MCF 10A (cell line): ENCODE results near the gene PNPLA1. TPM values are rescaled to one million over a fixed set of nuclear protein-coding genes. Genes with fewer than 3 reads are reported as not detected.

ENCODE experiments used
- BruUV-seq: library from RNA; stranded (reverse); fragments of 400-500 nt; replicated peaks from 2 replicates; lab custom pipeline; 2021; lab: Mats Ljungman, UMichigan
- CTCF ChIA-PET: fragments of 300-600 bp; sonication (Branson Sonifier 250); formaldehyde crosslinking; extraction: SDS; loops from one replicate; lab custom pipeline; 2021; ENCODE audit warnings: antibody characterized with exemption, inconsistent platforms; lab: Yijun Ruan, JAX
- POLR2A ChIA-PET: fragments of 300-600, 350-650 bp; sonication (Branson Sonifier 250); formaldehyde crosslinking; extraction: SDS; loops from one replicate; lab custom pipeline; 2020; ENCODE audit warnings: antibody characterized with exemption, inconsistent platforms; lab: Yijun Ruan, JAX
- DNase-seq: peaks from one replicate; pipeline ENCODE4 v3.0.0-alpha.2; 2018; ENCODE audit not compliant: unreplicated experiment
- H3K27ac Mint-ChIP-seq: one replicate; pipeline ENCODE4 v1.8.0; 2022; ENCODE audit warnings: mild to moderate bottlenecking, low read depth, mixed read lengths; ENCODE audit not compliant: unreplicated experiment
- H3K27me3 Mint-ChIP-seq: one replicate; pipeline ENCODE4 v1.8.0; 2022; ENCODE audit warnings: mixed read lengths; ENCODE audit not compliant: insufficient read depth, unreplicated experiment
- H3K36me3 Mint-ChIP-seq: one replicate; pipeline ENCODE4 v1.8.0; 2022; ENCODE audit warnings: mild to moderate bottlenecking, moderate library complexity, mixed read lengths; ENCODE audit not compliant: insufficient read depth, unreplicated experiment
- H3K4me1 Mint-ChIP-seq: one replicate; pipeline ENCODE4 v1.8.0; 2022; ENCODE audit warnings: mixed read lengths; ENCODE audit not compliant: insufficient read depth, unreplicated experiment
- H3K4me3 Mint-ChIP-seq: one replicate; pipeline ENCODE4 v1.8.0; 2022; ENCODE audit warnings: mild to moderate bottlenecking, moderate library complexity, mixed read lengths; ENCODE audit not compliant: unreplicated experiment
- H3K9me3 Mint-ChIP-seq: one replicate; pipeline ENCODE4 v1.8.0; 2022; ENCODE audit warnings: mixed read lengths; ENCODE audit not compliant: unreplicated experiment
- CTCF ChIP-seq: fragments of 200-600 bp; IDR thresholded peaks from one replicate; pipeline ENCODE4 v1.8.0; 2022; ENCODE audit warnings: antibody characterized with exemption, mild to moderate bottlenecking; ENCODE audit not compliant: unreplicated experiment
- intact Hi-C: fragments of 100-400 bp; cut with micrococcal nuclease; formaldehyde crosslinking; loops from 2 replicates; pipeline ENCODE4 v1.14.1; 2022
- total RNA-seq: library from RNA; stranded (reverse); gene quantifications from 2 replicates; pipeline ENCODE4 v1.2.3, GENCODE V29; 2022

Gene PNPLA1
- total RNA-seq, 1 experiment from 2014 or later: not detected

DNA sequence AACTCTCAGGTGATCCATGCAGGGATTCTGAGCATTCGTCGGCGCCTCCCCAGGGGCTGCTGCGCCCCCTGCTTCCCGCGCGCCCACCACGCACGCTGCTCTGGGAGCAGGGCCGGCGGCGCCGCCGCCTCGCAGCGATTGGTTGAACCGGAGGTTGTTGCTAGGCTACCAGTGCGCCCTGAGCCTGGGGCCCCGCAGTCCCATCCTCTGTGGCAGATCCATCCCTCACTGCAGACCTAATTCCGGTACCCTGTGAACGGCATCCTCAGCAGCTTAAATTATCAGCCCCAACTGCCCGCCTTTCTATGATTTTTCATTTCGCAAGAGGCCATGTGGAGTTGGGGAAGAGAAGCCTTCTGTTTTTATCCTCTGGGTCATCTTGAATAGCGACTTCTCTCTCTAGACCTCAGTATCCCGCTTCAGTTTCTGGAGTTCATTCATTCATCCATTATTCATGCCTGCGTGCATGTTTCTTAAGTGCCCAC is 15.4 kb downstream of the PNPLA1 start:
- no peak for TF ChIP-seq CTCF
- intact Hi-C loops: no loop called here
- Mint-ChIP-seq H3K27ac (no peak overlapping the region), H3K9me3 (no peaks in the 10 kb centered on the region), H3K27me3 (peaks cover 54% of the 10 kb centered on the region), H3K4me1 (peaks cover 10% of the 10 kb centered on the region), H3K36me3 (no peaks in the 10 kb centered on the region), H3K4me3 (no peak overlapping the region)
- ChIA-PET POLR2A (interaction anchor here (0.9 kb wide), 1 partner anchor 42 kb away, joined by 4 read pairs; no protein-coding TSS in a partner anchor), CTCF (interaction anchor here (1.0 kb wide), 1 partner anchor 76 kb away, joined by 3 read pairs; no protein-coding TSS in a partner anchor)
- DNase-seq: no peak
- BruUV-seq: no TSS peak

GRCh38 chr6:36285797-36286196 is 15.9 kb downstream of the PNPLA1 start:
- Mint-ChIP-seq H3K27ac (no peak overlapping the region), H3K27me3 (peaks cover 50% of the 10 kb centered on the region), H3K4me1 (peaks cover 16% of the 10 kb centered on the region), H3K9me3 (no peaks in the 10 kb centered on the region), H3K36me3 (no peaks in the 10 kb centered on the region), H3K4me3 (no peak overlapping the region)
- intact Hi-C loops: no loop called here
- TF ChIP-seq CTCF: no peak
- no peak for DNase-seq
- ChIA-PET CTCF (interaction anchor here (0.6 to 1.0 kb wide), 2 partner anchors 74 to 75 kb away, joined by 3 to 4 read pairs; no protein-coding TSS in a partner anchor), POLR2A (interaction anchor here (0.9 kb wide), 2 partner anchors 9 to 43 kb away, joined by 3 to 4 read pairs; no protein-coding TSS in a partner anchor)
- no TSS peak for BruUV-seq

GRCh38 chr6:36286858-36287257 is 17.0 kb downstream of the PNPLA1 start:
- Mint-ChIP-seq H3K9me3 (no peaks in the 10 kb centered on the region), H3K4me1 (peaks cover 24% of the 10 kb centered on the region), H3K27me3 (peaks cover 39% of the 10 kb centered on the region), H3K27ac (no peak overlapping the region), H3K4me3 (no peak overlapping the region), H3K36me3 (no peaks in the 10 kb centered on the region)
- intact Hi-C loops: no loop called here
- TF ChIP-seq CTCF: no peak
- ChIA-PET POLR2A (no interaction called here), CTCF (interaction anchor here (0.6 to 2.3 kb wide), 5 partner anchors 16 to 470 kb away, joined by 3 to 13 read pairs (median 4); no protein-coding TSS in a partner anchor)
- no TSS peak for BruUV-seq
- DNase-seq: no peak

DNA sequence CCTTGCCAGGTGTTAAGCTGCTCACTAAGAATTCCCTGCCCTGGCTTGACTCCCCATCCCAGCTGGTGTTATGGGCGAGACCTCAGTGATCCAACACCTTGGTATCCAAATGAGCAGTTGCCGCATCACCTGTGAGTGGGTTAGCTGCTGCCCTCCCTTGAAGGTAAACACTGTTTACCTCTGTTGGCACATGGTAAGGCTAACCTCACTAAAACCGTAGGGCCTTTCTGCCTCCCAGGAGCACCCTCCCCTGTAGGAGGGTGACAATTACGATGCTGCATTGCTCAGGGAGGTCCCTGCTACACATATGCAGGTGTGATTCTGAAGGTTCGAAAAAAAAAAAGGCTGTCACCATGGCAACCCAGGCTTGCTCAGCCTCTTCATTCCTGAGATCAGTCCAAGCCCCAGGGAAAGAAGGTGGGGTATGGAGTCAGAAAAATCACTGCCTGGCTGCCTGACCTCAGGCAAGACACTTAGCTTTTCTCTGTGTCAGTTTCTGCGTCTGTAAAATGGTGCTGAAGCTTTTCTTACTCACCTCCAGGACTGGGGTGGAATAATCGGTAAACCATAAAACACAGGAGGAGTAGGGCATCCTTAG is 19.5 kb downstream of the PNPLA1 start:
- intact Hi-C loops: no loop called here
- H3K9me3 Mint-ChIP-seq: no peaks in the 10 kb centered on the region
- no TSS peak for BruUV-seq
- H3K4me3 Mint-ChIP-seq: no peak overlapping the region
- peak; percentile 40 for DNase-seq
- peaks cover 24% of the 10 kb centered on the region for H3K4me1 Mint-ChIP-seq
- H3K27me3 Mint-ChIP-seq: peaks cover 15% of the 10 kb centered on the region
- no peaks in the 10 kb centered on the region for H3K36me3 Mint-ChIP-seq
- TF ChIP-seq CTCF: no peak
- CTCF ChIA-PET: interaction anchor here (0.6 to 2.4 kb wide), 5 partner anchors 11 to 162 kb away, joined by 3 to 16 read pairs (median 4); no protein-coding TSS in a partner anchor
- POLR2A ChIA-PET: interaction anchor here (0.7 to 2.0 kb wide), 2 partner anchors 10 to 393 kb away, joined by 3 to 10 read pairs; no protein-coding TSS in a partner anchor
- no peak overlapping the region for H3K27ac Mint-ChIP-seq
